Measurements from ENCODE around the gene PDLIM1. TPM values are rescaled to one million over a fixed set of nuclear protein-coding genes. Genes with fewer than 3 reads are reported as not detected.

The PDLIM1 gene
- total and polyA plus RNA-seq, 8 donors: 41.7 to 289 (median 182) TPM

- Histone ChIP-seq H3K9me3 (no peaks in the 10 kb centered on the region), H3K36me3 (no peaks in the 10 kb centered on the region), H3K4me3 (no peak overlapping the region), H3K27me3 (no peaks in the 10 kb centered on the region), H3K4me1 (peaks cover 50 to 92% (median 66%) of the 10 kb centered on the region in 4 donors), H3K27ac (peak overlapping the region in 4 of 5 donors; percentile 77 to 91 (median 83))
- no peak for DNase-seq
- intact Hi-C loops (cut with DNase I; ENCODE audit: low total_unique reads): no loop called here
- 65 to 77% (median 69%) methylated on average over 6 of the region's 6 CpGs for WGBS, 5 donors
- no peak for TF ChIP-seq POLR2A (IDR thresholded peaks at IDR 0.05)
- peak; percentile 7 for TF ChIP-seq EP300 (IDR thresholded peaks at IDR 0.05)
- peak in 2 of 3 donors; percentile 38 to 79 for TF ChIP-seq POLR2AphosphoS5 (IDR thresholded peaks at IDR 0.05)
- TF ChIP-seq CTCF (IDR thresholded peaks at IDR 0.05): no peak
Observed at GRCh38 chr10:95278061-95278988, 12.5 kb downstream of the PDLIM1 start.

- DNase-seq: no peak
- WGBS, 5 donors: 60 to 77% (median 62%) methylated on average over 3 of the region's 3 CpGs
- intact Hi-C loops (cut with DNase I; ENCODE audit: low total_unique reads): no loop called here
- Histone ChIP-seq H3K4me3 (no peak overlapping the region), H3K4me1 (peaks cover 52 to 96% (median 72%) of the 10 kb centered on the region in 4 donors), H3K9me3 (no peaks in the 10 kb centered on the region), H3K27me3 (no peaks in the 10 kb centered on the region), H3K27ac (peak overlapping the region in 4 of 5 donors; percentile 77 to 91 (median 83)), H3K36me3 (no peaks in the 10 kb centered on the region)
- TF ChIP-seq EP300 (IDR thresholded peaks at IDR 0.05) (no peak), CTCF (IDR thresholded peaks at IDR 0.05) (no peak), POLR2AphosphoS5 (IDR thresholded peaks at IDR 0.05) (no peak), POLR2A (IDR thresholded peaks at IDR 0.05) (no peak)
Observed at GRCh38 chr10:95277614-95278013, 13.2 kb downstream of the PDLIM1 start.

GRCh38 chr10:95277201-95277570 is 13.6 kb downstream of the PDLIM1 start:
- intact Hi-C loops (cut with DNase I; ENCODE audit: low total_unique reads): no loop called here
- WGBS, 5 donors: 61 to 87% (median 68%) methylated on average over 1 of the region's 1 CpG
- Histone ChIP-seq H3K27ac (peak overlapping the region in 4 of 5 donors; percentile 77 to 91 (median 83)), H3K4me1 (peaks cover 47 to 93% (median 71%) of the 10 kb centered on the region in 4 donors), H3K4me3 (no peak overlapping the region), H3K9me3 (no peaks in the 10 kb centered on the region), H3K27me3 (no peaks in the 10 kb centered on the region), H3K36me3 (no peaks in the 10 kb centered on the region)
- DNase-seq: no peak
- no peak for TF ChIP-seq EP300 (IDR thresholded peaks at IDR 0.05)
- no peak for TF ChIP-seq POLR2AphosphoS5 (IDR thresholded peaks at IDR 0.05)
- TF ChIP-seq POLR2A (IDR thresholded peaks at IDR 0.05): no peak
- no peak for TF ChIP-seq CTCF (IDR thresholded peaks at IDR 0.05)

GRCh38 chr10:95276367-95277200 is 14.2 kb downstream of the PDLIM1 start:
- H3K4me1 ChIP-seq: peaks cover 41 to 87% (median 70%) of the 10 kb centered on the region in 4 donors
- peaks cover 0 to 2% (median under 1%) of the 10 kb centered on the region in 4 donors for H3K36me3 ChIP-seq
- H3K9me3 ChIP-seq: no peaks in the 10 kb centered on the region
- WGBS, 5 donors: 73 to 80% (median 77%) methylated on average over 8 of the region's 8 CpGs
- DNase-seq: no peak
- H3K27ac ChIP-seq: peak overlapping the region; percentile 58 to 91 (median 80)
- intact Hi-C loops (cut with DNase I; ENCODE audit: low total_unique reads): no loop called here
- H3K4me3 ChIP-seq: no peak overlapping the region
- TF ChIP-seq POLR2AphosphoS5 (IDR thresholded peaks at IDR 0.05): no peak
- no peak for TF ChIP-seq POLR2A (IDR thresholded peaks at IDR 0.05)
- TF ChIP-seq CTCF (IDR thresholded peaks at IDR 0.05): no peak
- no peak for TF ChIP-seq EP300 (IDR thresholded peaks at IDR 0.05)
- no peaks in the 10 kb centered on the region for H3K27me3 ChIP-seq
